ENCODE measurements around the gene SDHAF3. TPM values are rescaled to one million over a fixed set of nuclear protein-coding genes. Genes with fewer than 3 reads are reported as not detected.
"Not testable (repeated sequence)": the region's sequence is repeated elsewhere in the genome, so short reads cannot be mapped to it uniquely, and the experiment has no call there.

The SDHAF3 gene
- total RNA-seq, 2 donors from 2014 or later = 9.1 to 13.9 TPM

- no peaks in the 10 kb centered on the region for H3K36me3 ChIP-seq
- H3K9me3 ChIP-seq = no peaks in the 10 kb centered on the region
- no peaks in the 10 kb centered on the region for H3K4me1 ChIP-seq (replicated peaks)
- no peak overlapping the region for H3K4me3 ChIP-seq
- WGBS = 88% methylated on average over 5 of the region's 5 CpGs
- TF ChIP-seq POLR2AphosphoS5 (IDR thresholded peaks at IDR 0.05) (no peak), POLR2A (IDR thresholded peaks at IDR 0.05) (no peak), CTCF (IDR thresholded peaks at IDR 0.05) (no peak)
- no peak overlapping the region for H3K27ac ChIP-seq
- intact Hi-C loops (cut with DNase I) = no loop called here
- no peak for DNase-seq (ENCODE audit: low spot score)
- H3K27me3 ChIP-seq (replicated peaks; ENCODE audit: insufficient read depth) = no peaks in the 10 kb centered on the region
Measured at GRCh38 chr7:97120713-97121457, 3.4 kb downstream of the SDHAF3 start.

GRCh38 chr7:97123115-97123514, 5.6 kb downstream of the SDHAF3 start:
- 95% methylated on average over 2 of the region's 2 CpGs for WGBS
- intact Hi-C loops (cut with DNase I); H3K27ac ChIP-seq: not testable (repeated sequence)

GRCh38 chr7:97126483-97127171, 9.1 kb downstream of the SDHAF3 start:
- Histone ChIP-seq H3K36me3 (no peaks in the 10 kb centered on the region), H3K27ac (no peak overlapping the region), H3K27me3 (replicated peaks; ENCODE audit: insufficient read depth) (no peaks in the 10 kb centered on the region), H3K4me1 (replicated peaks) (no peaks in the 10 kb centered on the region), H3K9me3 (no peaks in the 10 kb centered on the region), H3K4me3 (no peak overlapping the region)
- intact Hi-C loops (cut with DNase I) = no loop called here
- 87% methylated on average over 15 of the region's 15 CpGs for WGBS
- DNase-seq (ENCODE audit: low spot score) = no peak
- no peak for TF ChIP-seq CTCF (IDR thresholded peaks at IDR 0.05)
- TF ChIP-seq POLR2AphosphoS5 (IDR thresholded peaks at IDR 0.05) = no peak
- no peak for TF ChIP-seq POLR2A (IDR thresholded peaks at IDR 0.05)

More at GRCh38 chr7:97123115-97123514, 5.6 kb downstream of the SDHAF3 start:
- not testable (repeated sequence) for DNase-seq (ENCODE audit: low spot score); H3K27me3 ChIP-seq (replicated peaks; ENCODE audit: insufficient read depth); H3K4me1 ChIP-seq (replicated peaks); H3K36me3 ChIP-seq; H3K4me3 ChIP-seq; H3K9me3 ChIP-seq

GRCh38 chr7:97128736-97129135, 11.2 kb downstream of the SDHAF3 start:
- DNase-seq (ENCODE audit: low spot score) = no peak
- no peaks in the 10 kb centered on the region for H3K27me3 ChIP-seq (replicated peaks; ENCODE audit: insufficient read depth)
- no peak overlapping the region for H3K27ac ChIP-seq
- no peaks in the 10 kb centered on the region for H3K36me3 ChIP-seq
- intact Hi-C loops (cut with DNase I) = no loop called here
- H3K4me3 ChIP-seq = no peak overlapping the region
- WGBS = 89% methylated on average over 1 of the region's 1 CpG
- H3K4me1 ChIP-seq (replicated peaks) = no peaks in the 10 kb centered on the region
- no peaks in the 10 kb centered on the region for H3K9me3 ChIP-seq
- no peak for TF ChIP-seq CTCF (IDR thresholded peaks at IDR 0.05)
- no peak for TF ChIP-seq POLR2AphosphoS5 (IDR thresholded peaks at IDR 0.05)
- TF ChIP-seq POLR2A (IDR thresholded peaks at IDR 0.05) = no peak

- 54% methylated on average over 6 of the region's 6 CpGs for WGBS
- intact Hi-C loops (cut with DNase I) = no loop called here
Measured at GRCh38 chr7:97130417-97131139, 13.1 kb downstream of the SDHAF3 start.

More at GRCh38 chr7:97130417-97131139, 13.1 kb downstream of the SDHAF3 start:
- no peak overlapping the region for H3K4me3 ChIP-seq
- H3K27me3 ChIP-seq (replicated peaks; ENCODE audit: insufficient read depth) = no peaks in the 10 kb centered on the region
- H3K9me3 ChIP-seq = no peaks in the 10 kb centered on the region
- H3K4me1 ChIP-seq (replicated peaks) = no peaks in the 10 kb centered on the region
- H3K27ac ChIP-seq = no peak overlapping the region
- no peaks in the 10 kb centered on the region for H3K36me3 ChIP-seq
- TF ChIP-seq CTCF (IDR thresholded peaks at IDR 0.05) = no peak
- no peak for TF ChIP-seq POLR2AphosphoS5 (IDR thresholded peaks at IDR 0.05)
- no peak for TF ChIP-seq POLR2A (IDR thresholded peaks at IDR 0.05)
- DNase-seq (ENCODE audit: low spot score) = no peak
